ENCODE results near the gene BTRC.

DNA sequence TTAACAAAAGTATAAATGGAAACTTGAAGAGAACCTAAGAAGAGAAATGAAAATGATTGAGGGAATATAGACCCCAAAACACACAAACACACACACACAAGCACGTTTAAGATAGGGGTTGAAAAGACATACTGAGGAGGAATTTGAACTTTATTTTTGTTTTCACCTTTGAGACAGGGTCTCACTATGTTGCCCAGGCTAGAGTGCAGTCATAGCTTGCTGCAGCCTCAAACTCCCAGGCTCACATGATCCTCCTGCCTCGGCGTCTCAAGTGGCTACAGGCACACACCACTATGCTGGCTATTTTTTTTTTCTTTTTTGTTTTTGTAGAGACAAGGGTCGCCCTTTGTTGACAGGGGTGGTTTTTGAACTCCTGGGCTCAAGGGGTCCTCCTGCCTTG is 4.0 kb downstream of the BTRC start:
- TF ChIP-seq ARNTL (CRISPR knock-in tag; IDR thresholded peaks at IDR 0.05; ENCODE audit: borderline replicate concordance, low read depth) (no peak), SNAI2 (CRISPR knock-in tag; IDR thresholded peaks at IDR 0.05) (no peak), ZNF70 (CRISPR knock-in tag; IDR thresholded peaks at IDR 0.05) (no peak), ZFP30 (CRISPR knock-in tag; IDR thresholded peaks at IDR 0.05) (no peak), ZC3H10 (CRISPR knock-in tag; IDR thresholded peaks at IDR 0.05) (no peak), TCF4 (CRISPR knock-in tag; IDR thresholded peaks at IDR 0.05; ENCODE audit: borderline replicate concordance) (no peak), GLIS3 (CRISPR knock-in tag; IDR thresholded peaks at IDR 0.05) (no peak)
- TF ChIP-seq, protein P1, sequence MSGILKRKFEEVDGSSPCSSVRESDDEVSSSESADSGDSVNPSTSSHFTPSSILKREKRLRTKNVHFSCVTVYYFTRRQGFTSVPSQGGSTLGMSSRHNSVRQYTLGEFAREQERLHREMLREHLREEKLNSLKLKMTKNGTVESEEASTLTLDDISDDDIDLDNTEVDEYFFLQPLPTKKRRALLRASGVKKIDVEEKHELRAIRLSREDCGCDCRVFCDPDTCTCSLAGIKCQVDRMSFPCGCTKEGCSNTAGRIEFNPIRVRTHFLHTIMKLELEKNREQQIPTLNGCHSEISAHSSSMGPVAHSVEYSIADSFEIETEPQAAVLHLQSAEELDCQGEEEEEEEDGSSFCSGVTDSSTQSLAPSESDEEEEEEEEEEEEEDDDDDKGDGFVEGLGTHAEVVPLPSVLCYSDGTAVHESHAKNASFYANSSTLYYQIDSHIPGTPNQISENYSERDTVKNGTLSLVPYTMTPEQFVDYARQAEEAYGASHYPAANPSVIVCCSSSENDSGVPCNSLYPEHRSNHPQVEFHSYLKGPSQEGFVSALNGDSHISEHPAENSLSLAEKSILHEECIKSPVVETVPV (CRISPR knock-in tag; IDR thresholded peaks at IDR 0.05) = no peak
- TF ChIP-seq, protein P2, sequence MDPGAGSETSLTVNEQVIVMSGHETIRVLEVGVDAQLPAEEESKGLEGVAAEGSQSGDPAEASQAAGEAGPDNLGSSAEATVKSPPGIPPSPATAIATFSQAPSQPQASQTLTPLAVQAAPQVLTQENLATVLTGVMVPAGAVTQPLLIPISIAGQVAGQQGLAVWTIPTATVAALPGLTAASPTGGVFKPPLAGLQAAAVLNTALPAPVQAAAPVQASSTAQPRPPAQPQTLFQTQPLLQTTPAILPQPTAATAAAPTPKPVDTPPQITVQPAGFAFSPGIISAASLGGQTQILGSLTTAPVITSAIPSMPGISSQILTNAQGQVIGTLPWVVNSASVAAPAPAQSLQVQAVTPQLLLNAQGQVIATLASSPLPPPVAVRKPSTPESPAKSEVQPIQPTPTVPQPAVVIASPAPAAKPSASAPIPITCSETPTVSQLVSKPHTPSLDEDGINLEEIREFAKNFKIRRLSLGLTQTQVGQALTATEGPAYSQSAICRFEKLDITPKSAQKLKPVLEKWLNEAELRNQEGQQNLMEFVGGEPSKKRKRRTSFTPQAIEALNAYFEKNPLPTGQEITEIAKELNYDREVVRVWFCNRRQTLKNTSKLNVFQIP (CRISPR knock-in tag; IDR thresholded peaks at IDR 0.05; ENCODE audit: borderline replicate concordance, low read depth) = no peak
